H1 (cell line): ENCODE measurements around the gene XPO6. TPM values are rescaled to one million over a fixed set of nuclear protein-coding genes. Genes with fewer than 3 reads are reported as not detected.

Source experiments
- POLR2AphosphoS5 ChIP-seq: IDR thresholded peaks from 2 replicates; pipeline ENCODE4 v1.6.1; 2011; ENCODE audit warnings: low read depth, low read length
- SIN3A ChIP-seq, 2 experiments: IDR thresholded peaks in 1 of 2; conservative IDR thresholded peaks in 1 of 2; 2 replicates each; pipeline ENCODE4 v1.6.1; 2011 to 2012; ENCODE audit warnings: low read length in 2 of 2, improper control_type of control experiment in 1 of 2, low read depth in 1 of 2, mild to moderate bottlenecking in 1 of 2
- SP1 ChIP-seq: IDR thresholded peaks from 2 replicates; pipeline ENCODE4 v1.6.1; 2011; ENCODE audit warnings: low read depth, low read length
- polyA plus RNA-seq, 7 experiments: library from polyadenylated mRNA; depleted of rRNA in 3 of 7; stranded (reverse) in 5 of 7; unstranded in 2 of 7; fragments of >200 nt in 5 of 7; fragments of 200-250 nt in 2 of 7; gene quantifications; 1 replicate in 5 of 7; 2 replicates in 1 of 7; 4 replicates in 1 of 7; pipeline versions ENCODE4 v1.2.1 to v1.2.3, GENCODE V29; 2011 to 2013; ENCODE audit warnings: missing spikeins in 2 of 7, mixed read lengths in 2 of 7
- total RNA-seq: library from RNA; stranded (reverse); fragmentation: NEBNext Ultra II Directional; extraction: Animal tissue kit (Norgen Biotek cat#: 25700); gene quantifications from 2 replicates; pipeline ENCODE4 v1.2.1, GENCODE V29; 2021

XPO6 gene
- total and polyA plus RNA-seq, 2 of the 8 experiments (the other 6 are each of a cell fraction or from before 2014, with no cell fraction given) = 152 to 254 TPM

DNA sequence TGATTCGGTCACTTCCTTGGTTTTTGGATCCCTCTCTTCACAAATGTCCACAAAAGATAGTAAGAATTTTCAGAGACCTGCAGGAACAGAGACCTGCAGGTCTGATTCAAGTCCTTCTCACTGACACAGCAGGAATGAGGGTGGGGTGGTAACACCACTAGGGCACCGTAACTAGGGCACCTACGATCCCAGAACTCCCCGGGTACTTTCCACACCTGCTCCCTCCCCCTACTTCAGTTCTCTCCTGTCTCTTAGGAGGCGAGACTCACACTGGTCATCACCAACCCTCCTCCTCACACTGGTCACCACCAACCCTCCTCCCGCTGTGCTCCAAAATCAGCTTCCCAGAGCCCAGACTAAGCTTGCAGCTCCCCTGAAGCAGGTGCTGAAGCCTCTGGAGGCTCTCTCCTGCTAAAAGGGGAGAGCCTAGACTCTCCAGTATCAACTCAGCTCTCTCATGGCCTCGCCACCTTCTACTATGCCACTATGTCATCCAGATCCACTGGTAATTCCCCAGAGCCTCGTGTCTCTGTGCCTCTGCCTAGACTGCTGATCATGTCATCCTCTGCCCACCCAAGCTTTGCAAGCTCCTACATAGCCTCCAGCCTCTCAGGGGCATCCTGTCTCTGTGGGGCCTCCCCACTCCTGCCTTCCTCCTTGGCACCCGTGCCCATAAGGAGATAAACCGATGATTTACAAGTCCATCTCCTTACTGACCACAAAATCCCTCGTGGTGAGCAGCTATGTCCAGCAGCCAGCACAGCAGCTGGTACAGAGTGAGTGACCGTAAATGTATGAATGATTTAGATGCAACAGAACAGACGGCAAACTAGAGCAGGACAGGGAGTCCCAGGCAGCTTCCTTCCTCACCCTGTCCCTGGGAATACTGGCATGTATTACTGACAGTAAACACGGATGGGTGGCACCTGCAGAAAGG is 84.8 kb downstream of the XPO6 start (continued):
- TF ChIP-seq SIN3A (conservative IDR thresholded peaks at IDR 0.05 in 1 of 2, IDR thresholded peaks at IDR 0.05 in 1 of 2; ENCODE audit: low read depth in 1 of 2, low read length in 2 of 2) (no peak), SP1 (no peak), POLR2AphosphoS5 (no peak)
